K562 (cell line): ENCODE data around the gene SHISA5. TPM values are rescaled to one million over a fixed set of nuclear protein-coding genes. Genes with fewer than 3 reads are reported as not detected.

Source experiments
- ATAC-seq: fragments of 200-7000 bp; cut with Tn5 transposase; 3 replicates; pipeline ENCODE4 v1.9.1; 2020; ENCODE audit warnings: moderate library complexity
- BruUV-seq: library from RNA; stranded (reverse); fragments of 400-500 nt; replicated peaks from 2 replicates; lab custom pipeline; 2021; lab: Mats Ljungman, UMichigan
- CTCF ChIA-PET: fragments of 300-600 bp; formaldehyde crosslinking; extraction: SDS; loops from one replicate; lab custom pipeline; 2021; ENCODE audit warnings: low intra/inter-chr PET ratio; lab: Yijun Ruan, JAX
- POLR2A ChIA-PET: fragments of 300-600, 350-650 bp; sonication (Branson Sonifier 250); formaldehyde crosslinking; extraction: SDS; loops from one replicate; lab custom pipeline; 2021; ENCODE audit warnings: antibody characterized with exemption, inconsistent platforms; lab: Yijun Ruan, JAX
- DNase-seq, 4 experiments: peaks; one replicate each; pipeline versions ENCODE4 v3.0.0 to v3.0.0-alpha.2; 2011 to 2018; ENCODE audit warnings: low spot score in 3 of 4, mixed read lengths in 3 of 4; ENCODE audit errors: extremely low read depth in 1 of 4
- FAIRE-seq: peaks from 2 replicates; lab custom pipeline; 2011; peaks lifted over from hg19 to GRCh38; lab: Jason Lieb, UNC
- H2AFZ ChIP-seq: 2 replicates; pipeline ENCODE4 v1.6.0; 2011; ENCODE audit warnings: low read depth, low read length, control low read depth, inconsistent platforms
- H3K27ac ChIP-seq: fragments of 200-600 bp; 3 replicates; pipeline ENCODE4 v1.8.0; 2011; ENCODE audit warnings: low read depth, mild to moderate bottlenecking, control low read depth, inconsistent platforms, low read length, moderate library complexity, mixed read lengths; ENCODE audit errors: extremely low read depth
- H3K27me3 ChIP-seq, 2 experiments: fragments of 300-600 bp in 1 of 2; 2 replicates in 1 of 2; 3 replicates in 1 of 2; pipeline versions ENCODE4 v1.6.0 to v1.8.0; 2011; ENCODE audit warnings: inconsistent platforms in 2 of 2, low read length in 2 of 2, mild to moderate bottlenecking in 1 of 2, mixed read lengths in 1 of 2, moderate library complexity in 1 of 2; ENCODE audit not compliant: control insufficient read depth in 2 of 2, insufficient read depth in 2 of 2
- H3K36me3 ChIP-seq: fragments of 300-600 bp; 3 replicates; pipeline ENCODE4 v1.8.0; 2011; ENCODE audit warnings: mild to moderate bottlenecking, low read length, inconsistent platforms; ENCODE audit not compliant: control insufficient read depth, insufficient read depth
- H3K4me1 ChIP-seq, 2 experiments: fragments of 200-600 bp in 1 of 2; replicated peaks in 1 of 2; 2 replicates in 1 of 2; 3 replicates in 1 of 2; pipeline versions ENCODE4 v1.5.1 to v1.8.0; 2011; ENCODE audit warnings: inconsistent platforms in 2 of 2, low read length in 2 of 2, mild to moderate bottlenecking in 1 of 2, mixed read lengths in 1 of 2, moderate library complexity in 1 of 2; ENCODE audit not compliant: control insufficient read depth in 2 of 2, insufficient read depth in 2 of 2
- H3K4me2 ChIP-seq: 2 replicates; pipeline ENCODE4 v1.6.1; 2011; ENCODE audit warnings: low read length, control low read depth, inconsistent platforms, mixed read lengths; ENCODE audit not compliant: insufficient read depth
- H3K4me3 ChIP-seq: fragments of 200-600 bp; sonication (generic), shearing (Covaris generic); 2 replicates; pipeline ENCODE4 v1.5.1; 2016; ENCODE audit warnings: control low read depth, inconsistent platforms
- H3K79me2 ChIP-seq: fragments of 200-600 bp; 3 replicates; pipeline ENCODE4 v1.8.0; 2011; ENCODE audit warnings: low read length, inconsistent platforms; ENCODE audit not compliant: control insufficient read depth, insufficient read depth
- H3K9ac ChIP-seq, 2 experiments: 2 replicates each; pipeline versions ENCODE4 v1.6.0 to v1.6.1; 2011; ENCODE audit warnings: low read depth in 2 of 2, low read length in 2 of 2, control low read depth in 1 of 2, inconsistent platforms in 1 of 2, mild to moderate bottlenecking in 1 of 2, mixed read lengths in 1 of 2; ENCODE audit not compliant: insufficient read depth in 1 of 2
- H3K9me1 ChIP-seq: one replicate; pipeline ENCODE4 v1.6.0; 2011; ENCODE audit warnings: inconsistent platforms, mild to moderate bottlenecking, low read length, moderate library complexity; ENCODE audit not compliant: control insufficient read depth, insufficient read depth
- H3K9me3 ChIP-seq: replicated peaks from 2 replicates; pipeline ENCODE4 v1.5.1; 2011; ENCODE audit warnings: low read depth, low read length, inconsistent platforms; ENCODE audit not compliant: control insufficient read depth, insufficient read depth
- H4K20me1 ChIP-seq: replicated peaks from 2 replicates; pipeline ENCODE4 v1.6.1; 2011; ENCODE audit warnings: low read length, inconsistent platforms, mixed read lengths; ENCODE audit not compliant: control insufficient read depth, insufficient read depth
- ATF7 ChIP-seq: fragments of 450-650 bp; IDR thresholded peaks from 2 replicates; pipeline ENCODE4 v1.7.1; 2014; ENCODE audit warnings: mild to moderate bottlenecking, moderate library complexity
- CBX2 ChIP-seq: fragments of 200-600 bp; sonication (generic); IDR thresholded peaks from one replicate; pipeline ENCODE4 v1.6.1; 2012; ENCODE audit warnings: mild to moderate bottlenecking, low read length, inconsistent platforms; ENCODE audit not compliant: insufficient read depth, poor library complexity, severe bottlenecking
- ERF ChIP-seq: fragments of 450-650 bp; formaldehyde crosslinking; IDR thresholded peaks from 2 replicates; pipeline ENCODE4 v1.4.0; 2020; ENCODE audit warnings: mild to moderate bottlenecking, mixed read lengths
- KAT8 ChIP-seq: fragments of 450-650 bp; IDR thresholded peaks from 2 replicates; pipeline ENCODE4 v1.6.1; 2016; ENCODE audit warnings: low read depth, mild to moderate bottlenecking
- KLF10 ChIP-seq: fragments of 250-450 bp; sonication (Bioruptor Pico); IDR thresholded peaks from 2 replicates; pipeline ENCODE4 v1.6.1; 2021; ENCODE audit warnings: matching md5 sums
- MCM2 ChIP-seq: fragments of 450-650 bp; IDR thresholded peaks from 2 replicates; pipeline ENCODE4 v1.6.1; 2017; ENCODE audit warnings: low read depth, mild to moderate bottlenecking
- MYNN ChIP-seq, 2 experiments: sonication (generic); formaldehyde crosslinking in 1 of 2; IDR thresholded peaks; 2 replicates each; pipeline versions ENCODE4 v1.5.0 to v1.6.1; 2016 to 2020; ENCODE audit warnings: antibody characterized with exemption in 1 of 2, missing genetic modification reagents in 1 of 2
- NR2C1 ChIP-seq, 2 experiments: fragments of 450-650 bp; IDR thresholded peaks; 2 replicates each; pipeline ENCODE4 v1.6.1; 2017; ENCODE audit warnings: mild to moderate bottlenecking in 2 of 2, antibody characterized with exemption in 1 of 2, inconsistent platforms in 1 of 2, missing compliant biosample characterization in 1 of 2, missing genetic modification characterization in 1 of 2
- NR2C2 ChIP-seq, 2 experiments: fragments of 200-800 bp in 1 of 2; sonication (Bioruptor generic) in 1 of 2; sonication (generic) in 1 of 2; formaldehyde crosslinking in 1 of 2; IDR thresholded peaks; 2 replicates each; pipeline versions ENCODE4 v1.6.1 to v1.8.0; 2016 to 2022; ENCODE audit warnings: mild to moderate bottlenecking in 1 of 2, missing compliant biosample characterization in 1 of 2, missing genetic modification characterization in 1 of 2, missing genetic modification reagents in 1 of 2
- PML ChIP-seq: IDR thresholded peaks from 2 replicates; pipeline ENCODE4 v1.6.1; 2012; ENCODE audit warnings: low read length, inconsistent platforms
- SMARCB1 ChIP-seq: IDR thresholded peaks from 2 replicates; pipeline ENCODE4 v1.6.1; 2011; ENCODE audit warnings: improper control_type of control experiment, low read depth; ENCODE audit not compliant: insufficient read length
- ZC3H4 ChIP-seq: sonication (generic); formaldehyde crosslinking; IDR thresholded peaks from 2 replicates; pipeline ENCODE4 v1.9.0; 2021; ENCODE audit warnings: missing genetic modification reagents, borderline replicate concordance
- ZNF644 ChIP-seq: fragments of 200-800 bp; sonication (Bioruptor generic); IDR thresholded peaks from 2 replicates; pipeline ENCODE4 v1.6.1; 2016; ENCODE audit warnings: low read depth, missing genetic modification characterization, missing compliant biosample characterization
- WGBS: fragments of 100-300 bp; shearing (Covaris generic); methylation state at CpG from one replicate; pipeline ENCODE4 v1.1.6; 2016; ENCODE audit warnings: low coverage, mixed read lengths; ENCODE audit not compliant: insufficient coverage; ENCODE audit errors: missing lambda C conversion rate; 5-methylcytosine and 5-hydroxymethylcytosine counted together
- in situ Hi-C: fragments of 300-500 bp; cut with MboI; formaldehyde crosslinking; loops from 4 replicates; pipeline ENCODE4 v1.15.0; 2018; ENCODE audit warnings: inconsistent platforms, mixed read lengths
- intact Hi-C: fragments of 100-400 bp; cut with micrococcal nuclease; formaldehyde crosslinking; loops from 2 replicates; pipeline ENCODE4 v1.14.2; 2022
- polyA plus RNA-seq, 8 experiments: library from polyadenylated mRNA; depleted of rRNA in 4 of 8; stranded (reverse) in 5 of 8; unstranded in 3 of 8; fragments of >200 nt; fragmentation: Nextera tagmentation in 2 of 8; fragmentation: Illumina TruSeq in 1 of 8; extraction: Ambion mirVana in 2 of 8; extraction: Trizol in 1 of 8; gene quantifications; 2 replicates each; pipeline versions ENCODE4 v1.2.1 to v1.2.3, GENCODE V29; 2011 to 2014; ENCODE audit warnings: inconsistent platforms in 1 of 8, missing spikeins in 1 of 8
- total RNA-seq, 7 experiments: library from RNA; depleted of rRNA in 6 of 7; stranded (reverse); fragments of >200 nt in 6 of 7; fragmentation: Illumina TruSeq in 2 of 7; extraction: Trizol in 2 of 7; gene quantifications; 2 replicates each; pipeline versions ENCODE4 v1.2.1 to v1.2.3, GENCODE V29; 2011 to 2021; ENCODE audit warnings: low replicate concordance in 1 of 7

SHISA5 gene
- total and polyA plus RNA-seq, 9 of the 15 experiments (the other 6 are each of a cell fraction or from before 2014, with no cell fraction given): 8.4 to 85.8 (median 56.1) TPM

DNA sequence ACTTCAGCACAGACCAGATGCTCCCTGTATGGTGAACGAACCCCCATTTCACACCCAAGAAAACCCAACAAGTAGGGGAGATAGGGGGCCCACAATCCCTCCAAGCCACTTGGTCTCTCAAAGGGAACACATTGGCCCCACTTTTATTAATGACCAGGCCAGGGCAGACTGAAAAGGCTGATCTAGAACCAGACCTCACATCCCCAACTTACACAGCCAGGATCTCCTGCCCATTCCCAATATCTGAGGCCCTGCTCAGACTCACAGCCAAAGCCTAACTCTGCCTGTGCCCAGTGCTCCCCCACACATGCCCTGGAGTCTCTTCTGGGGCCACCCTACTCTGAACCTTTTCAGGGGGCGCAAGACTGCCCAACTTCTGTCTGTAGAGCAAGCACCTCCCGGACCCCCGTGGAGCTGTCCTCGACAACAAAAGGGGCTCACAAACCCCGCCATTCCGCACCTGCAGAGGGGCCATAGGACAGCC is 75.8 kb downstream of the SHISA5 start:
- H3K4me3 ChIP-seq: no peak overlapping the region
- intact Hi-C loops: no loop called here
- no TSS peak for BruUV-seq
- POLR2A ChIA-PET: no interaction called here
- no peak for ATAC-seq
- no peaks in the 10 kb centered on the region for H3K9me3 ChIP-seq
- H2AFZ ChIP-seq: no peak overlapping the region
- no peaks in the 10 kb centered on the region for H4K20me1 ChIP-seq
- H3K27me3 ChIP-seq: no peaks in the 10 kb centered on the region
- H3K9me1 ChIP-seq: no peaks in the 10 kb centered on the region
- peaks cover 3 to 47% of the 10 kb centered on the region in 2 experiments; a peak in 4 of 5 replicates for H3K4me1 ChIP-seq
- FAIRE-seq: no peak
- no peaks in the 10 kb centered on the region; the same call in 2 of the 3 replicates for H3K79me2 ChIP-seq
- H3K9ac ChIP-seq: no peak overlapping the region
- WGBS: 84% methylated on average over 6 of the region's 7 CpGs
- no peak for DNase-seq
- TF ChIP-seq CBX2: no peak
- H3K27ac ChIP-seq: no peak overlapping the region
- H3K4me2 ChIP-seq: no peak overlapping the region
- peaks cover 16% of the 10 kb centered on the region; the same call in 2 of the 3 replicates for H3K36me3 ChIP-seq
- CTCF ChIA-PET: no interaction called here
- in situ Hi-C loops: no loop called here

DNA sequence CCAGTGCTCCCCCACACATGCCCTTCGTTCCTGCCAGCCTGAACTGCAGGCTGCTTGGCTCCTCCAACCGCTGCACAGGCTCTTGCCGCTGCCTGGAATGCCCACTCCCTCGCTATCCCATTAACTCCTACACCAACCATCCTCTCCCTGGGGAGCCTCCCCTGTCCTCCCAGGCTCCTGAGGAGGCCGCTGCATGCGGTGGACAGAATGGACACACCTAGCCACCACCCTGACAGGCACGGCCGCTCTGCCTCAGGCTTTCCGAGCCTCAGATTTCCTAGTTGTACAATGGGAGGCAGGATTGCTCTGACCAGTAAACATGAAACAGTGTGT is 76.4 kb downstream of the SHISA5 start:
- intact Hi-C loops (no loop called here), in situ Hi-C loops (no loop called here)
- Histone ChIP-seq H3K9me1 (no peaks in the 10 kb centered on the region), H3K4me1 (peaks cover 3 to 47% of the 10 kb centered on the region in 2 experiments; a peak in 4 of 5 replicates), H3K4me3 (no peak overlapping the region), H3K9me3 (no peaks in the 10 kb centered on the region), H3K36me3 (peaks cover 10% of the 10 kb centered on the region; the same call in 2 of the 3 replicates), H3K4me2 (no peak overlapping the region), H2AFZ (no peak overlapping the region), H3K79me2 (no peaks in the 10 kb centered on the region; the same call in 2 of the 3 replicates), H3K27me3 (no peaks in the 10 kb centered on the region), H3K27ac (no peak overlapping the region), H4K20me1 (no peaks in the 10 kb centered on the region), H3K9ac (no peak overlapping the region)
- WGBS: 84% methylated on average over 7 of the region's 9 CpGs
- ATAC-seq (no peak), DNase-seq (no peak), FAIRE-seq (no peak)
- TSS peak; percentile 33 for BruUV-seq
- ChIA-PET CTCF (no interaction called here), POLR2A (no interaction called here)
- TF ChIP-seq PML (no peak), ERF (CRISPR knock-in tag) (no peak), MCM2 (no peak), MYNN (IDR thresholded peaks at IDR 0.05) (no peak), MYNN (CRISPR knock-in tag; IDR thresholded peaks at IDR 0.05) (no peak), KAT8 (no peak), NR2C1 (IDR thresholded peaks at IDR 0.05) (no peak), NR2C1 (tag; IDR thresholded peaks at IDR 0.05) (no peak), NR2C2 (CRISPR knock-in tag; IDR thresholded peaks at IDR 0.05) (no peak), NR2C2 (tag; IDR thresholded peaks at IDR 0.05) (no peak), SMARCB1 (no peak), ATF7 (no peak), KLF10 (CRISPR knock-in tag) (no peak), ZNF644 (tag) (no peak), ZC3H4 (CRISPR knock-in tag) (no peak)
